H1 (cell line): ENCODE measurements around the gene RELN. TPM values are rescaled to one million over a fixed set of nuclear protein-coding genes. Genes with fewer than 3 reads are reported as not detected.

Source experiments
- CTCF ChIA-PET: fragments of 300-600 bp; sonication (Branson Sonifier 250); formaldehyde crosslinking; loops from one replicate; lab custom pipeline; 2021; ENCODE audit not compliant: partially characterized antibody; lab: Charles Lee
- POLR2A ChIA-PET: fragments of 300-600 bp; sonication (Branson Sonifier 250); formaldehyde crosslinking; loops from one replicate; lab custom pipeline; 2021; ENCODE audit warnings: inconsistent platforms; ENCODE audit not compliant: partially characterized antibody; lab: Charles Lee
- DNase-seq, 2 experiments: peaks; one replicate each; pipeline versions ENCODE4 v3.0.0 to v3.0.0-alpha.2; 2010 to 2022; ENCODE audit warnings: low spot score in 2 of 2, low read depth in 1 of 2, mixed read lengths in 1 of 2
- FAIRE-seq: peaks from 2 replicates; lab custom pipeline; 2011; peaks lifted over from hg19 to GRCh38; lab: Jason Lieb, UNC
- H2AFZ ChIP-seq: 2 replicates; pipeline ENCODE4 v1.8.1; 2012; ENCODE audit warnings: low read length, inconsistent platforms
- H2AK5ac ChIP-seq: 2 replicates; pipeline ENCODE4 v1.6.1; 2013; ENCODE audit warnings: low read depth, low read length
- H2BK120ac ChIP-seq: replicated peaks from 2 replicates; pipeline ENCODE3; 2013; ENCODE audit warnings: low read depth, low read length, inconsistent platforms
- H2BK12ac ChIP-seq: 2 replicates; pipeline ENCODE4 v1.6.1; 2013; ENCODE audit warnings: low read depth, low read length
- H2BK15ac ChIP-seq: 2 replicates; pipeline ENCODE4 v1.6.1; 2013; ENCODE audit warnings: low read length
- H2BK20ac ChIP-seq: 2 replicates; pipeline ENCODE4 v1.6.1; 2013; ENCODE audit warnings: low read length
- H2BK5ac ChIP-seq: 2 replicates; pipeline ENCODE4 v1.6.1; 2013; ENCODE audit warnings: low read depth, low read length
- H3K14ac ChIP-seq: 2 replicates; pipeline ENCODE4 v1.6.1; 2013; ENCODE audit warnings: inconsistent platforms; ENCODE audit not compliant: insufficient read length
- H3K18ac ChIP-seq: 2 replicates; pipeline ENCODE4 v1.6.1; 2013; ENCODE audit warnings: low read length; ENCODE audit errors: extremely low read depth
- H3K23ac ChIP-seq: 2 replicates; pipeline ENCODE4 v1.6.1; 2013; ENCODE audit warnings: inconsistent platforms; ENCODE audit not compliant: insufficient read length
- H3K23me2 ChIP-seq: 2 replicates; pipeline ENCODE4 v1.6.1; 2013; ENCODE audit warnings: low read depth, low read length
- H3K27ac ChIP-seq: 2 replicates; pipeline ENCODE4 v1.6.1; 2011; ENCODE audit warnings: low read depth, low read length, inconsistent platforms
- H3K27me3 ChIP-seq, 4 experiments: replicated peaks in 1 of 4; 1 replicate in 1 of 4; 2 replicates in 3 of 4; pipeline versions ENCODE4 v1.6.1 to v1.8.1; 2011 to 2013; ENCODE audit warnings: low read length in 3 of 4, mild to moderate bottlenecking in 3 of 4, inconsistent platforms in 2 of 4, mixed read lengths in 2 of 4, moderate library complexity in 1 of 4; ENCODE audit not compliant: control insufficient read depth in 3 of 4, insufficient read depth in 3 of 4; ENCODE audit errors: extremely low read depth in 1 of 4
- H3K36me3 ChIP-seq, 4 experiments: 2 replicates each; pipeline versions ENCODE4 v1.6.1 to v1.8.1; 2011 to 2013; ENCODE audit warnings: mild to moderate bottlenecking in 4 of 4, low read length in 3 of 4, moderate library complexity in 2 of 4, control low read depth in 1 of 4, inconsistent platforms in 1 of 4; ENCODE audit not compliant: insufficient read depth in 4 of 4, control insufficient read depth in 2 of 4
- H3K4ac ChIP-seq: replicated peaks from 2 replicates; pipeline ENCODE3; 2013; ENCODE audit warnings: low read length, low read depth, mixed read lengths, inconsistent platforms; ENCODE audit not compliant: insufficient read length
- H3K4me1 ChIP-seq, 4 experiments: replicated peaks in 1 of 4; 1 replicate in 1 of 4; 2 replicates in 3 of 4; pipeline versions ENCODE4 v1.6.1 to v1.8.1; 2011 to 2013; ENCODE audit warnings: low read length in 3 of 4, inconsistent platforms in 2 of 4, mixed read lengths in 1 of 4; ENCODE audit not compliant: insufficient read depth in 4 of 4, control insufficient read depth in 3 of 4
- H3K4me2 ChIP-seq, 2 experiments: 2 replicates each; pipeline versions ENCODE4 v1.6.1 to v1.8.1; 2011 to 2013; ENCODE audit warnings: low read depth in 2 of 2, low read length in 2 of 2, control low read depth in 1 of 2, inconsistent platforms in 1 of 2, mild to moderate bottlenecking in 1 of 2; ENCODE audit not compliant: insufficient read depth in 1 of 2
- H3K4me3 ChIP-seq, 4 experiments: fragments of 200-600, 300-600 bp in 1 of 4; sonication (generic), shearing (Covaris generic), sonication (Bioruptor Twin) in 1 of 4; 2 replicates each; pipeline versions ENCODE4 v1.5.1 to v1.8.1; 2011 to 2016; ENCODE audit warnings: low read length in 4 of 4, low read depth in 3 of 4, control low read depth in 2 of 4, inconsistent platforms in 2 of 4, mild to moderate bottlenecking in 2 of 4, mixed read lengths in 1 of 4, moderate library complexity in 1 of 4; ENCODE audit not compliant: insufficient read depth in 2 of 4; ENCODE audit errors: extremely low read depth in 1 of 4
- H3K56ac ChIP-seq: replicated peaks from 2 replicates; pipeline ENCODE3; 2013; ENCODE audit warnings: low read depth, mild to moderate bottlenecking, mixed read lengths, low read length, inconsistent platforms; ENCODE audit not compliant: insufficient read length
- H3K79me1 ChIP-seq: 2 replicates; pipeline ENCODE4 v1.6.1; 2013; ENCODE audit warnings: low read depth, low read length, control low read depth
- H3K79me2 ChIP-seq, 2 experiments: 2 replicates each; pipeline versions ENCODE4 v1.6.1 to v1.8.1; 2012 to 2013; ENCODE audit warnings: low read length in 2 of 2, mild to moderate bottlenecking in 2 of 2, inconsistent platforms in 1 of 2; ENCODE audit not compliant: insufficient read depth in 2 of 2, control insufficient read depth in 1 of 2
- H3K9ac ChIP-seq, 4 experiments: replicated peaks in 1 of 4; 1 replicate in 1 of 4; 2 replicates in 3 of 4; pipeline versions ENCODE4 v1.6.1 to v1.8.1; 2011 to 2013; ENCODE audit warnings: low read depth in 3 of 4, low read length in 3 of 4, control low read depth in 2 of 4, mild to moderate bottlenecking in 2 of 4, moderate library complexity in 2 of 4, inconsistent platforms in 1 of 4; ENCODE audit errors: extremely low read depth in 1 of 4
- H3K9me3 ChIP-seq, 2 experiments: 2 replicates each; pipeline versions ENCODE4 v1.6.1 to v1.8.1; 2012 to 2013; ENCODE audit warnings: mild to moderate bottlenecking in 2 of 2, moderate library complexity in 2 of 2, control low read depth in 1 of 2, inconsistent platforms in 1 of 2, low read depth in 1 of 2, low read length in 1 of 2, mixed read lengths in 1 of 2; ENCODE audit not compliant: insufficient read depth in 2 of 2
- H4K20me1 ChIP-seq, 2 experiments: replicated peaks in 1 of 2; 2 replicates each; pipeline versions ENCODE3 to v1.8.1; 2011 to 2013; ENCODE audit warnings: inconsistent platforms in 2 of 2, low read length in 2 of 2, mild to moderate bottlenecking in 1 of 2; ENCODE audit not compliant: insufficient read depth in 2 of 2, control insufficient read depth in 1 of 2
- H4K5ac ChIP-seq: 2 replicates; pipeline ENCODE4 v1.6.1; 2013; ENCODE audit warnings: low read length, low read depth, mixed read lengths, inconsistent platforms; ENCODE audit not compliant: insufficient read length
- H4K8ac ChIP-seq: 2 replicates; pipeline ENCODE4 v1.8.0; 2013; ENCODE audit warnings: mild to moderate bottlenecking, moderate library complexity, low read length, inconsistent platforms; ENCODE audit not compliant: insufficient read depth; ENCODE audit errors: extremely low read depth
- H4K91ac ChIP-seq: replicated peaks from 2 replicates; pipeline ENCODE3; 2013; ENCODE audit warnings: low read length, mixed read lengths, inconsistent platforms; ENCODE audit not compliant: insufficient read length
- CBX8 ChIP-seq: fragments of 300-800, 300-1000 bp; sonication (generic); IDR thresholded peaks from 2 replicates; pipeline ENCODE4 v1.7.1; 2016; ENCODE audit warnings: low read depth, low read length, borderline replicate concordance
- EGR1 ChIP-seq: IDR thresholded peaks from 2 replicates; pipeline ENCODE4 v1.6.1; 2011; ENCODE audit warnings: low read depth, low read length, borderline replicate concordance
- GABPA ChIP-seq: IDR thresholded peaks from 2 replicates; pipeline ENCODE4 v1.6.1; 2011; ENCODE audit warnings: mild to moderate bottlenecking, low read length, moderate library complexity, borderline replicate concordance; ENCODE audit not compliant: insufficient read depth
- NANOG ChIP-seq: IDR thresholded peaks from 2 replicates; pipeline ENCODE4 v1.6.1; 2011; ENCODE audit warnings: low read length, low read depth, mild to moderate bottlenecking, inconsistent platforms; ENCODE audit not compliant: insufficient read depth, poor library complexity, severe bottlenecking
- POLR2A ChIP-seq, 2 experiments: IDR thresholded peaks; 1 replicate in 1 of 2; 2 replicates in 1 of 2; pipeline ENCODE4 v1.6.1; 2011; ENCODE audit warnings: low read depth in 2 of 2, low read length in 2 of 2, mild to moderate bottlenecking in 2 of 2; ENCODE audit errors: control extremely low read depth in 1 of 2
- POU5F1 ChIP-seq: IDR thresholded peaks from 2 replicates; pipeline ENCODE4 v1.6.1; 2011; ENCODE audit warnings: low read depth, mild to moderate bottlenecking, low read length, moderate library complexity
- RBBP5 ChIP-seq: IDR thresholded peaks from 2 replicates; pipeline ENCODE4 v1.7.1; 2012; ENCODE audit warnings: low read depth, mild to moderate bottlenecking, inconsistent platforms, low read length, moderate library complexity, borderline replicate concordance
- WGBS, 2 experiments: shearing (Covaris generic) in 1 of 2; methylation state at CpG; one replicate each; pipeline versions ENCODE4 v1.1.6 to v1.1.7; 2013 to 2015; ENCODE audit warnings: low lambda C conversion rate in 2 of 2, mixed read lengths in 2 of 2, inconsistent platforms in 1 of 2, low coverage in 1 of 2, missing lambda C conversion rate in 1 of 2; ENCODE audit not compliant: insufficient replicate concordance in 2 of 2, insufficient coverage in 1 of 2, insufficient read length in 1 of 2; ENCODE audit errors: extremely low coverage in 1 of 2, missing lambda C conversion rate in 1 of 2; 5-methylcytosine and 5-hydroxymethylcytosine counted together
- polyA plus RNA-seq, 7 experiments: library from polyadenylated mRNA; depleted of rRNA in 3 of 7; stranded (reverse) in 5 of 7; unstranded in 2 of 7; fragments of >200 nt in 5 of 7; fragments of 200-250 nt in 2 of 7; gene quantifications; 1 replicate in 5 of 7; 2 replicates in 1 of 7; 4 replicates in 1 of 7; pipeline versions ENCODE4 v1.2.1 to v1.2.3, GENCODE V29; 2011 to 2013; ENCODE audit warnings: missing spikeins in 2 of 7, mixed read lengths in 2 of 7
- total RNA-seq: library from RNA; stranded (reverse); fragmentation: NEBNext Ultra II Directional; extraction: Animal tissue kit (Norgen Biotek cat#: 25700); gene quantifications from 2 replicates; pipeline ENCODE4 v1.2.1, GENCODE V29; 2021

The RELN gene
- total and polyA plus RNA-seq, 2 of the 8 experiments (the other 6 are each of a cell fraction or from before 2014, with no cell fraction given), result 0.03 to 0.07 TPM

DNA sequence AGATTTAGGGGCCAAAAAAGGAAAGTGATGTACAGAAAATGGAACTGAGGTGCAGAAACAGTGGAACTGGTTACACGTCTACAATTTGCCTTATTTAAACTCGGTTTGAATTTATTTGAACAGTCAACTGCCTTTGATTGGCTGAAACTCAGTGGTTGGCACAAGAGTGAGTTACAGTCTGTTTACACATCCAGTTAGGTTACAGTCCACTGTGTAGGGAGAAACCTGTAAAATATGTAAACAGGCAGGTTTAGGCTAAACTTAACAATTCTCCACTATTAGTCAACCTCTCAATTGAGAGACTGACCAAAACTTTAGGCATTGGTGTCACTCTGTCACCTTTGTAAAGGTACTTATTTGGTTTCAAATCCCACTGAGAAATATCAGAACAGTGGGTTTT lies 40.3 kb upstream of the RELN start:
- FAIRE-seq (no peak), DNase-seq (no peak)
- Histone ChIP-seq H3K4me2 (no peak overlapping the region), H2BK12ac (no peak overlapping the region), H3K23me2 (no peaks in the 10 kb centered on the region), H3K27ac (no peak overlapping the region), H2BK15ac (no peak overlapping the region), H4K20me1 (no peaks in the 10 kb centered on the region), H4K91ac (no peak overlapping the region), H3K23ac (no peak overlapping the region), H3K79me2 (no peaks in the 10 kb centered on the region), H3K56ac (no peak overlapping the region), H2AK5ac (no peak overlapping the region), H3K18ac (no peak overlapping the region), H4K8ac (no peak overlapping the region), H2BK5ac (no peak overlapping the region), H3K36me3 (no peaks in the 10 kb centered on the region), H2BK20ac (no peak overlapping the region), H3K27me3 (no peaks in the 10 kb centered on the region), H3K4ac (no peak overlapping the region), H3K14ac (no peak overlapping the region), H3K9me3 (no peaks in the 10 kb centered on the region; a peak in 1 of 4 replicates), H3K9ac (no peak overlapping the region), H3K79me1 (no peaks in the 10 kb centered on the region), H3K4me1 (no peaks in the 10 kb centered on the region), H2AFZ (no peak overlapping the region), H4K5ac (no peak overlapping the region), H3K4me3 (no peak overlapping the region), H2BK120ac (no peak overlapping the region)
- WGBS, 2 experiments, result 84% methylated on average over 2 of the region's 2 CpGs; no CpG with 5 or more reads in 1 of the 2 experiments
- TF ChIP-seq EGR1 (no peak), GABPA (no peak), CBX8 (no peak), POLR2A (IDR thresholded peaks at IDR 0.05; ENCODE audit: control extremely low read depth in 1 of 2, low read depth in 2 of 2, low read length in 2 of 2) (no peak), POU5F1 (no peak), NANOG (no peak), RBBP5 (no peak)
- ChIA-PET CTCF (no interaction called here), POLR2A (no interaction called here)
